HepG2 (cell line): ENCODE measurements around the gene PMS2. TPM values are rescaled to one million over a fixed set of nuclear protein-coding genes. Genes with fewer than 3 reads are reported as not detected.

Experiments used
- ARNT2 ChIP-seq: sonication (generic); formaldehyde crosslinking; IDR thresholded peaks from 2 replicates; pipeline ENCODE4 v1.8.0; 2022; ENCODE audit warnings: mild to moderate bottlenecking, low read depth, missing genetic modification reagents, moderate library complexity
- CBX1 ChIP-seq: IDR thresholded peaks from one replicate; pipeline ENCODE4 v1.6.1; 2016; ENCODE audit warnings: antibody characterized with exemption, low read depth
- E2F1 ChIP-seq: sonication (generic); formaldehyde crosslinking; IDR thresholded peaks from 2 replicates; pipeline ENCODE4 v1.5.0; 2020; ENCODE audit warnings: missing genetic modification reagents
- FOXP1 ChIP-seq, 2 experiments: fragments of 450-650 bp in 1 of 2; IDR thresholded peaks; 2 replicates each; pipeline ENCODE4 v1.6.1; 2017 to 2018; ENCODE audit warnings: antibody characterized with exemption in 1 of 2
- FUBP1 ChIP-seq: sonication (generic); formaldehyde crosslinking; IDR thresholded peaks from 2 replicates; pipeline ENCODE4 v1.5.1; 2020; ENCODE audit warnings: missing genetic modification reagents, mild to moderate bottlenecking, borderline replicate concordance
- NR2C2 ChIP-seq: sonication (generic); formaldehyde crosslinking; IDR thresholded peaks from 2 replicates; pipeline ENCODE4 v1.4.0; 2020; ENCODE audit warnings: missing genetic modification reagents, mild to moderate bottlenecking, moderate library complexity, borderline replicate concordance
- PATZ1 ChIP-seq: sonication (generic); formaldehyde crosslinking; IDR thresholded peaks from 2 replicates; pipeline ENCODE4 v1.4.0; 2020; ENCODE audit warnings: missing genetic modification reagents
- RXRB ChIP-seq: IDR thresholded peaks from 2 replicates; pipeline ENCODE4 v1.6.1; 2016; ENCODE audit warnings: borderline replicate concordance, missing genetic modification reagents, missing compliant biosample characterization
- SAP130 ChIP-seq: IDR thresholded peaks from 2 replicates; pipeline ENCODE4 v1.6.1; 2016; ENCODE audit warnings: low read depth
- SP4 ChIP-seq: sonication (generic); formaldehyde crosslinking; IDR thresholded peaks from 2 replicates; pipeline ENCODE4 v1.8.1; 2023; ENCODE audit warnings: mild to moderate bottlenecking, missing genetic modification reagents
- ZNF121 ChIP-seq: sonication (generic); formaldehyde crosslinking; IDR thresholded peaks from 2 replicates; pipeline ENCODE4 v1.5.0; 2020; ENCODE audit warnings: mild to moderate bottlenecking, missing genetic modification reagents
- ZNF350 ChIP-seq: sonication (generic); formaldehyde crosslinking; IDR thresholded peaks from 2 replicates; pipeline ENCODE4 v1.4.0; 2020; ENCODE audit warnings: mild to moderate bottlenecking, low read depth, missing genetic modification reagents, borderline replicate concordance
- ZNF362 ChIP-seq: sonication (generic); formaldehyde crosslinking; IDR thresholded peaks from 2 replicates; pipeline ENCODE4 v1.4.0; 2020; ENCODE audit warnings: missing genetic modification reagents, mild to moderate bottlenecking, borderline replicate concordance
- ZNF441 ChIP-seq: sonication (generic); formaldehyde crosslinking; IDR thresholded peaks from 2 replicates; pipeline ENCODE4 v1.7.0; 2021; ENCODE audit warnings: missing genetic modification reagents, borderline replicate concordance
- ZNF468 ChIP-seq: sonication (generic); formaldehyde crosslinking; IDR thresholded peaks from 2 replicates; pipeline ENCODE4 v1.8.0; 2022; ENCODE audit warnings: mild to moderate bottlenecking, moderate library complexity, missing genetic modification reagents
- ZNF800 ChIP-seq: sonication (generic); formaldehyde crosslinking; IDR thresholded peaks from 2 replicates; pipeline ENCODE4 v1.4.0; 2020; ENCODE audit warnings: missing genetic modification reagents
- polyA plus RNA-seq, 8 experiments: library from polyadenylated mRNA; depleted of rRNA in 3 of 8; stranded (reverse) in 7 of 8; unstranded in 1 of 8; fragments of >200 nt; fragmentation: Illumina TruSeq in 4 of 8; extraction: Trizol in 4 of 8; gene quantifications; 2 replicates each; pipeline versions ENCODE4 v1.2.1 to v1.2.3, GENCODE V29; 2011 to 2016; ENCODE audit warnings: low read depth in 4 of 8, missing spikeins in 1 of 8, mixed read lengths in 1 of 8; ENCODE audit not compliant: insufficient read depth in 1 of 8
- total RNA-seq, 5 experiments: library from RNA; depleted of rRNA; stranded (reverse); fragments of >200 nt; fragmentation: Illumina TruSeq; extraction: Trizol; gene quantifications; 2 replicates each; pipeline ENCODE4 v1.2.3, GENCODE V29; 2016; ENCODE audit warnings: low read depth in 1 of 5

PMS2 gene
- total and polyA plus RNA-seq, 2 of the 13 experiments (the other 11 are each of a cell fraction or from before 2014, with no cell fraction given), result 6.3 to 11.4 TPM

GRCh38 chr7:6057316-6058129 is 48.7 kb upstream of the PMS2 start (continued):
- TF ChIP-seq ZNF362 (CRISPR knock-in tag) (peak; percentile 36; the same call in 1 of the 2 replicates), PATZ1 (0 out of 2 replicates have a peak, but pooled peaks have one; percentile 17), SAP130 (CRISPR knock-in tag) (peak; percentile 34; the same call in 1 of the 2 replicates), CBX1 (no peak), ZNF800 (CRISPR knock-in tag) (0 out of 2 replicates have a peak, but pooled peaks have one; percentile 29), ZNF350 (CRISPR knock-in tag) (no peak), FOXP1 (IDR thresholded peaks at IDR 0.05) (peak; percentile 62), FOXP1 (CRISPR knock-in tag; IDR thresholded peaks at IDR 0.05) (no peak), FUBP1 (CRISPR knock-in tag) (no peak), ZNF121 (CRISPR knock-in tag) (no peak), SP4 (0 out of 2 replicates have a peak, but pooled peaks have one; percentile 19), E2F1 (CRISPR knock-in tag) (no peak), RXRB (0 out of 2 replicates have a peak, but pooled peaks have one; percentile 20), ARNT2 (CRISPR knock-in tag) (0 out of 2 replicates have a peak, but pooled peaks have one; percentile 19), ZNF441 (CRISPR knock-in tag) (no peak; the same call in 1 of the 2 replicates), NR2C2 (CRISPR knock-in tag) (peak; percentile 22; the same call in 1 of the 2 replicates), ZNF468 (CRISPR knock-in tag) (no peak)
- TF ChIP-seq, all 625 proteins: peak for 37
